Measurements from ENCODE around the gene ZNF555.
"Not testable (repeated sequence)": the region's sequence is repeated elsewhere in the genome, so short reads cannot be mapped to it uniquely, and the experiment has no call there.

Gene ZNF555

GRCh38 chr19:2807379-2808128, 33.7 kb upstream of the ZNF555 start:
- DNase-seq (ENCODE audit: low read depth): no peak

GRCh38 chr19:2808129-2808941, 32.9 kb upstream of the ZNF555 start:
- no peak for DNase-seq (ENCODE audit: low read depth)

GRCh38 chr19:2809387-2810140, 31.7 kb upstream of the ZNF555 start:
- DNase-seq (ENCODE audit: low read depth): no peak

- DNase-seq (ENCODE audit: low read depth): no peak
These were observed 30.9 kb upstream of the ZNF555 start for GRCh38 chr19:2810141-2811091.

- no peak for DNase-seq (ENCODE audit: low read depth)
These were observed 30.0 kb upstream of the ZNF555 start for GRCh38 chr19:2811221-2811722.

GRCh38 chr19:2811735-2812413, 29.4 kb upstream of the ZNF555 start:
- no peak for DNase-seq (ENCODE audit: low read depth)

- no peak for DNase-seq (ENCODE audit: low read depth)
These were observed 28.7 kb upstream of the ZNF555 start for GRCh38 chr19:2812414-2813234.

GRCh38 chr19:2813235-2814160, 27.8 kb upstream of the ZNF555 start:
- no peak for DNase-seq (ENCODE audit: low read depth)

GRCh38 chr19:2814426-2814825, 26.8 kb upstream of the ZNF555 start:
- no peak for DNase-seq (ENCODE audit: low read depth)

- no peak for DNase-seq (ENCODE audit: low read depth)
These were observed 26.1 kb upstream of the ZNF555 start for GRCh38 chr19:2815191-2815614.

- DNase-seq (ENCODE audit: low read depth): no peak
These were observed 25.4 kb upstream of the ZNF555 start for GRCh38 chr19:2815923-2816322.

GRCh38 chr19:2816641-2817040, 24.6 kb upstream of the ZNF555 start:
- no peak for DNase-seq (ENCODE audit: low read depth)

- not testable (repeated sequence) for DNase-seq (ENCODE audit: low read depth)
These were observed 23.9 kb upstream of the ZNF555 start for GRCh38 chr19:2817237-2817829.

GRCh38 chr19:2819540-2820111, 21.6 kb upstream of the ZNF555 start, which contains the start of gene ZNF554:
ZNF554 (plus strand) TSS chr19:2819868; CDS start chr19:2820072, 204 bp downstream.
- DNase-seq (ENCODE audit: low read depth): peak; percentile 93

GRCh38 chr19:2820112-2820702, 21.1 kb upstream of the ZNF555 start:
- no peak for DNase-seq (ENCODE audit: low read depth)

- DNase-seq (ENCODE audit: low read depth): no peak
These were observed 18.4 kb upstream of the ZNF555 start for GRCh38 chr19:2822846-2823245.

- no peak for DNase-seq (ENCODE audit: low read depth)
These were observed 17.6 kb upstream of the ZNF555 start for GRCh38 chr19:2823646-2824045.
